ENCODE results near the gene DNAJC4.

The DNAJC4 gene

DNA sequence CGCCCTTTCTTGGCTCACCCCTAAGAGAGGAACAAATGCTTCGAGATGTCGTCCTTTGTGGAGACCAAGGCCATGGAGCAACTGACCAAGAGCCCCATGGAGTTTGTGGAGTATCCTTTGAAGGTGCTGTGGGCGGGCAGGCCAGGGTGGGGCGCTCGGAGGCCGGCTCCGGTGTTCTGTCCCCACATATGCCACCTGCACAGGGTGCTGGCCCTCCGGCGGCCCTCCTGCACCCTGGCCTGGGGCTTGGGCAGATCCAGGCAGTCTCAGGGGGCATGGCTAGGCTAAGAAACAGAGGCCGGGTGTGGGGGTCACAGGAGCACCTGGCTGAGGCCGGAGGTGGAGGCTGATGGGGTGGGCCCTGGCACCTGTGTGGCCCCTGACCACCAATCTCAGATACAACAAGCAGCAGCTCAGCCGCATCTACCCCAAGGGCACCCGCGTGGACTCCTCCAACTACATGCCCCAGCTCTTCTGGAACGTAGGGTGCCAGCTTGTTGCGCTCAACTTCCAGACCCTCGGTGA, 31.3 kb downstream of the DNAJC4 start:
- Histone ChIP-seq H3F3A (ENCODE audit: insufficient read depth, low read length) (no peaks in the 10 kb centered on the region), H4K20me1 (ENCODE audit: insufficient read depth, low read length) (no peaks in the 10 kb centered on the region), H3K4me1 (ENCODE audit: low read length) (no peaks in the 10 kb centered on the region), H3K79me2 (ENCODE audit: low read length) (no peaks in the 10 kb centered on the region), H3K36me3 (replicated peaks; ENCODE audit: insufficient read depth, low read length) (no peaks in the 10 kb centered on the region), H3K9me2 (replicated peaks; ENCODE audit: insufficient read depth, low read length) (no peaks in the 10 kb centered on the region), H3K9ac (ENCODE audit: low read length) (no peak overlapping the region), H3K27me3 (replicated peaks; ENCODE audit: insufficient read depth, low read length) (no peaks in the 10 kb centered on the region), H3K9me3 (replicated peaks; ENCODE audit: insufficient read depth, low read length) (no peaks in the 10 kb centered on the region), H3K4me2 (ENCODE audit: low read depth, low read length) (no peak overlapping the region), H3K4me3 (ENCODE audit: low read length) (no peak overlapping the region), H2AFZ (ENCODE audit: low read length) (no peak overlapping the region), H3K27ac (ENCODE audit: low read length) (no peak overlapping the region)
- TF ChIP-seq EZH2 (optimal IDR thresholded peaks at IDR 0.05; ENCODE audit: low read depth, low read length) (no peak), EZH2phosphoT487 (IDR thresholded peaks at IDR 0.05; ENCODE audit: low read length) (no peak)
- TF ChIP-seq, protein P1, sequence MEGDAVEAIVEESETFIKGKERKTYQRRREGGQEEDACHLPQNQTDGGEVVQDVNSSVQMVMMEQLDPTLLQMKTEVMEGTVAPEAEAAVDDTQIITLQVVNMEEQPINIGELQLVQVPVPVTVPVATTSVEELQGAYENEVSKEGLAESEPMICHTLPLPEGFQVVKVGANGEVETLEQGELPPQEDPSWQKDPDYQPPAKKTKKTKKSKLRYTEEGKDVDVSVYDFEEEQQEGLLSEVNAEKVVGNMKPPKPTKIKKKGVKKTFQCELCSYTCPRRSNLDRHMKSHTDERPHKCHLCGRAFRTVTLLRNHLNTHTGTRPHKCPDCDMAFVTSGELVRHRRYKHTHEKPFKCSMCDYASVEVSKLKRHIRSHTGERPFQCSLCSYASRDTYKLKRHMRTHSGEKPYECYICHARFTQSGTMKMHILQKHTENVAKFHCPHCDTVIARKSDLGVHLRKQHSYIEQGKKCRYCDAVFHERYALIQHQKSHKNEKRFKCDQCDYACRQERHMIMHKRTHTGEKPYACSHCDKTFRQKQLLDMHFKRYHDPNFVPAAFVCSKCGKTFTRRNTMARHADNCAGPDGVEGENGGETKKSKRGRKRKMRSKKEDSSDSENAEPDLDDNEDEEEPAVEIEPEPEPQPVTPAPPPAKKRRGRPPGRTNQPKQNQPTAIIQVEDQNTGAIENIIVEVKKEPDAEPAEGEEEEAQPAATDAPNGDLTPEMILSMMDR (IDR thresholded peaks at IDR 0.05; ENCODE audit: low read length), result no peak
- DNase-seq, result no peak

DNA sequence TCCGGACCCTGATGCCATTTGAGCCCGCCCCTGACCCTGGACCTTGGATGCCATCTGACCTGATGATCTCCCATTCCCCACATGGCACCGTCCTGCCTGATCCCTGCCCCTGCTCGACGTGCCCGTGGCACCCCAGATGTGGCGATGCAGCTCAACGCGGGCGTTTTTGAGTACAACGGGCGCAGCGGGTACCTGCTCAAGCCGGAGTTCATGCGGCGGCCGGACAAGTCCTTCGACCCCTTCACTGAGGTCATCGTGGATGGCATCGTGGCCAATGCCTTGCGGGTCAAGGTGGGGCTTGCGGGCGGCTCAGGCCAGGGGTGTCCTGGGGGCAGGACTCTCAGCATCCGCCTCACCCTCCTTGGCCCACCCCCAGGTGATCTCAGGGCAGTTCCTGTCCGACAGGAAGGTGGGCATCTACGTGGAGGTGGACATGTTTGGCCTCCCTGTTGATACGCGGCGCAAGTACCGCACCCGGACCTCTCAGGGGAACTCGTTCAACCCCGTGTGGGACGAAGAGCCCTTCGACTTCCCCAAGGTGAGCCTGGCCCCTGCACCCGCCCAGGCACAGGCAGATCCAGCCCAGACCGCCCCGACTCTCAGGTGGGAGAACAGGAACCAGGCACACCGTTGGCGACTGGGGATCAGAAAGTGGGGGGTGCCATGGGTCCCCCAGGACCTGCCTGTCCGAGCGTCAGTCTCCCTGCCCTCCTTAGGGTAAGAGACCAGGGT, 32.1 kb downstream of the DNAJC4 start:
- Histone ChIP-seq H4K20me1 (ENCODE audit: insufficient read depth, low read length) (no peaks in the 10 kb centered on the region), H3K9me2 (replicated peaks; ENCODE audit: insufficient read depth, low read length) (no peaks in the 10 kb centered on the region), H3K27ac (ENCODE audit: low read length) (no peak overlapping the region), H3K9me3 (replicated peaks; ENCODE audit: insufficient read depth, low read length) (no peaks in the 10 kb centered on the region), H3F3A (ENCODE audit: insufficient read depth, low read length) (no peaks in the 10 kb centered on the region), H3K9ac (ENCODE audit: low read length) (no peak overlapping the region), H3K79me2 (ENCODE audit: low read length) (no peaks in the 10 kb centered on the region), H2AFZ (ENCODE audit: low read length) (no peak overlapping the region), H3K4me2 (ENCODE audit: low read depth, low read length) (no peak overlapping the region), H3K4me3 (ENCODE audit: low read length) (no peak overlapping the region), H3K4me1 (ENCODE audit: low read length) (no peaks in the 10 kb centered on the region), H3K36me3 (replicated peaks; ENCODE audit: insufficient read depth, low read length) (no peaks in the 10 kb centered on the region), H3K27me3 (replicated peaks; ENCODE audit: insufficient read depth, low read length) (no peaks in the 10 kb centered on the region)
- TF ChIP-seq EZH2 (optimal IDR thresholded peaks at IDR 0.05; ENCODE audit: low read depth, low read length) (no peak), EZH2phosphoT487 (IDR thresholded peaks at IDR 0.05; ENCODE audit: low read length) (no peak)
- no peak for DNase-seq

DNA sequence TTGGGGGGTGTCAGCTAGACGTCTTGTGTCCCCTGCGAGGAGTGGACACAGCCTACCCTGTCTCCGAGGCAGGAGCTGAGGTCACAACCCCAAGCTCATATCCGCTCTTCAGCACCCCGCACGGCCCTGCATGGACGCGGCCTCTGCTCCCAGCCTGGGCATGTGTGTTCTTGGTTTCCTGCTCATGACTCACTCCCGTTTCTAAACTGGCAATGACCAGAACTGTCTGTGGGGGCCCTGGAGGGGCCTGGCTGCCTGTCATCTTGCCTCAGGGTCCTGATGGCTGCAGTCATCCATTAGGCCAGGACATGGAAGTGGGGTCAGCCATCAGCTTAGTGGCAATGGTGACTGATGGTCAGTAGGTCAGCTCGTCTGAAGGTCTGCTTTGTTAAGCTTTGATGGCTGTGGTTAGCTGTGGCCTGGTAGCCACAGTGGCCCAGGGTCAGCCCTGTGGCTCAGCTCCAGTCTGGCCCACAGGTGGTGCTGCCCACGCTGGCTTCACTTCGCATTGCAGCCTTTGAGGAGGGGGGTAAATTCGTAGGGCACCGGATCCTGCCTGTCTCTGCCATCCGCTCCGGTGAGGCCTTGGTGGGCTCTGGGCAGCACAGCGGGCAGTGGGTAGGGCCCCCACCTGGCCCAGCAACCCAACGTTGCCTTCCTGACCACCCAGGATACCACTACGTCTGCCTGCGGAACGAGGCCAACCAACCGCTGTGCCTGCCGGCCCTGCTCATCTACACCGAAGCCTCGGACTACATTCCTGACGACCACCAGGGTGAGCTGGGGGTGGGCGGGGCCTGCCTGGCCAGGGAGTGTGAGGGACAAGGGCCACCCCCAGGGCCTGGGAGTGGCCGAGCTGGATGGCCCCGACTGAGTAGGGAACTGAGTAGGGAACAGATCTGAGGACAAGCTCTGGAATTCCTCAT, 32.9 kb downstream of the DNAJC4 start:
- Histone ChIP-seq H3K4me3 (ENCODE audit: low read length) (no peak overlapping the region), H3K36me3 (replicated peaks; ENCODE audit: insufficient read depth, low read length) (no peaks in the 10 kb centered on the region), H3K79me2 (ENCODE audit: low read length) (no peaks in the 10 kb centered on the region; the same call in 1 of the 2 replicates), H3K9ac (ENCODE audit: low read length) (no peak overlapping the region), H3K9me2 (replicated peaks; ENCODE audit: insufficient read depth, low read length) (no peaks in the 10 kb centered on the region), H3K9me3 (replicated peaks; ENCODE audit: insufficient read depth, low read length) (no peaks in the 10 kb centered on the region), H3K27me3 (replicated peaks; ENCODE audit: insufficient read depth, low read length) (no peaks in the 10 kb centered on the region), H3K4me2 (ENCODE audit: low read depth, low read length) (no peak overlapping the region), H3F3A (ENCODE audit: insufficient read depth, low read length) (no peaks in the 10 kb centered on the region), H3K4me1 (ENCODE audit: low read length) (no peaks in the 10 kb centered on the region), H4K20me1 (ENCODE audit: insufficient read depth, low read length) (no peaks in the 10 kb centered on the region), H2AFZ (ENCODE audit: low read length) (no peak overlapping the region), H3K27ac (ENCODE audit: low read length) (no peak overlapping the region)
- TF ChIP-seq, protein P1 (IDR thresholded peaks at IDR 0.05; ENCODE audit: low read length), result no peak
- TF ChIP-seq EZH2 (optimal IDR thresholded peaks at IDR 0.05; ENCODE audit: low read depth, low read length), result no peak
- no peak for TF ChIP-seq EZH2phosphoT487 (IDR thresholded peaks at IDR 0.05; ENCODE audit: low read length)
- no peak for DNase-seq
